ENCODE results near the gene CGAS.

Gene CGAS

GRCh38 chr6:73451223-73452106 lies 632 bp downstream of the CGAS start:
- H3K4me3 ChIP-seq (ENCODE audit: low read depth, low read length) = peak overlapping the region; percentile 71
- TF ChIP-seq, protein P1, sequence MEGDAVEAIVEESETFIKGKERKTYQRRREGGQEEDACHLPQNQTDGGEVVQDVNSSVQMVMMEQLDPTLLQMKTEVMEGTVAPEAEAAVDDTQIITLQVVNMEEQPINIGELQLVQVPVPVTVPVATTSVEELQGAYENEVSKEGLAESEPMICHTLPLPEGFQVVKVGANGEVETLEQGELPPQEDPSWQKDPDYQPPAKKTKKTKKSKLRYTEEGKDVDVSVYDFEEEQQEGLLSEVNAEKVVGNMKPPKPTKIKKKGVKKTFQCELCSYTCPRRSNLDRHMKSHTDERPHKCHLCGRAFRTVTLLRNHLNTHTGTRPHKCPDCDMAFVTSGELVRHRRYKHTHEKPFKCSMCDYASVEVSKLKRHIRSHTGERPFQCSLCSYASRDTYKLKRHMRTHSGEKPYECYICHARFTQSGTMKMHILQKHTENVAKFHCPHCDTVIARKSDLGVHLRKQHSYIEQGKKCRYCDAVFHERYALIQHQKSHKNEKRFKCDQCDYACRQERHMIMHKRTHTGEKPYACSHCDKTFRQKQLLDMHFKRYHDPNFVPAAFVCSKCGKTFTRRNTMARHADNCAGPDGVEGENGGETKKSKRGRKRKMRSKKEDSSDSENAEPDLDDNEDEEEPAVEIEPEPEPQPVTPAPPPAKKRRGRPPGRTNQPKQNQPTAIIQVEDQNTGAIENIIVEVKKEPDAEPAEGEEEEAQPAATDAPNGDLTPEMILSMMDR (conservative IDR thresholded peaks at IDR 0.05; ENCODE audit: low read depth, low read length) = no peak
- DNase-seq (ENCODE audit: low read depth) = peak; percentile 63

- no peak overlapping the region for H3K4me3 ChIP-seq (ENCODE audit: low read depth, low read length)
- TF ChIP-seq, protein P1 (conservative IDR thresholded peaks at IDR 0.05; ENCODE audit: low read depth, low read length) = no peak
- DNase-seq (ENCODE audit: low read depth) = no peak
These were observed 8.5 kb downstream of the CGAS start for GRCh38 chr6:73443555-73443954.

DNA sequence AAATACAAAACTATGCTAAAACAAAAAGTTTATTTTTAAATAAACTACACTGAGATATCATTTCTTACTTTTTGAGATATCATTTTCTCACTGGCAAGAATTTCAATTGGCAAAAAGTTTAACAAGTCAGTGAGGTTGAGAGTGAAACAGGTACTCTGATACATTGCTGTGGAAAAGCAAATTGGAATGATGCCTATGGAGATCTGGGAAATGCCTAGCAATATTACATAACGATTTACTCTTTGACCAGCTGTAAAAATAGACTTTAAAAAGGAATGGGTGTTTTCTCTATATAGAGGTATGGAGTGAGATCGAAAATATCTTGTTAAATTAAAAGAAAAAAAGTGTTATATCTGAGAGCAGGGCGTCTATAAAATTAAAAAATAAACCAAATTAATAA lies 16.9 kb downstream of the CGAS start:
- no peak for DNase-seq (ENCODE audit: low read depth)
- H3K4me3 ChIP-seq (ENCODE audit: low read depth, low read length) = no peak overlapping the region
- TF ChIP-seq, protein P1 (conservative IDR thresholded peaks at IDR 0.05; ENCODE audit: low read depth, low read length) = no peak

- no peak for DNase-seq (ENCODE audit: low read depth)
- no peak overlapping the region for H3K4me3 ChIP-seq (ENCODE audit: low read depth, low read length)
- TF ChIP-seq, protein P1 (conservative IDR thresholded peaks at IDR 0.05; ENCODE audit: low read depth, low read length) = no peak
These were observed 30.6 kb downstream of the CGAS start for GRCh38 chr6:73421534-73421933.

- peak; percentile 50 for DNase-seq (ENCODE audit: low read depth)
- TF ChIP-seq, protein P1 (conservative IDR thresholded peaks at IDR 0.05; ENCODE audit: low read depth, low read length) = no peak
These were observed 33.9 kb downstream of the CGAS start for GRCh38 chr6:73418081-73418741.

DNA sequence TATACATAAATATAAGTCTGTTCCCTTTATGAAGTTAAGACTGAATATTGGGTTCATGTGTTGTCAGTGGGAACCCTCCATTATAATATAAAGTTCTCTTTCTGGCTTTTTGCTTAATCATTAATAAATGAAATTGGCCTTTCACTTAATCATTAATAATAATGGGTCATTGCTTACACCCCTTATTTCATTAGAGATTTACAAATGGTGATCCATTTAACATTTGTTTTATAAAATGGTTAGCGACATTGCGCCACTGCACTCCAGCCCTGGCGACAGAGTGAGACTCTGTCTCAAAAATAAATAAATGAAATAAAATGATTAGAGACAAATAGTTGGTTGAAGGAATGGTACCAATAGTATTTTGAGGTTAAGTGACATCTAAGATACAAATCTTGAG lies 39.0 kb downstream of the CGAS start:
- TF ChIP-seq, protein P1 (conservative IDR thresholded peaks at IDR 0.05; ENCODE audit: low read depth, low read length) = no peak
- no peak overlapping the region for H3K4me3 ChIP-seq (ENCODE audit: low read depth, low read length)
- no peak for DNase-seq (ENCODE audit: low read depth)

More at GRCh38 chr6:73418081-73418741, 33.9 kb downstream of the CGAS start:
- H3K4me3 ChIP-seq (ENCODE audit: low read depth, low read length) = no peak overlapping the region

Measured in choroid plexus epithelial cell (primary cell).